Activated CD4-positive, alpha-beta memory T cell treated with anti-CD3 and anti-CD28 coated beads, Interleukin-2, amount 10 ng/mL, durations not matched to agents 7 days and 5 days (primary cell): ENCODE measurements around the gene TOX2. TPM values are rescaled to one million over a fixed set of nuclear protein-coding genes. Genes with fewer than 3 reads are reported as not detected.

Experiments
- CTCF ChIA-PET: fragments of 350-600 bp; sonication (Branson Sonifier 250); formaldehyde crosslinking; loops from one replicate; lab custom pipeline; 2021; ENCODE audit warnings: antibody characterized with exemption, inconsistent platforms; lab: Charles Lee
- POLR2A ChIA-PET: fragments of 350-600 bp; sonication (Branson Sonifier 250); formaldehyde crosslinking; loops from one replicate; lab custom pipeline; 2021; ENCODE audit warnings: antibody characterized with exemption; lab: Charles Lee
- DNase-seq: peaks from one replicate; pipeline ENCODE4 v3.0.0-alpha.2; 2020
- H3K27ac Mint-ChIP-seq: one replicate; pipeline ENCODE4 v1.8.0; 2021; ENCODE audit warnings: mild to moderate bottlenecking, mixed read lengths
- H3K27me3 Mint-ChIP-seq: one replicate; pipeline ENCODE4 v1.8.0; 2021; ENCODE audit warnings: mixed read lengths
- H3K36me3 Mint-ChIP-seq: one replicate; pipeline ENCODE4 v1.8.0; 2021; ENCODE audit warnings: low read depth, mixed read lengths
- H3K4me1 Mint-ChIP-seq: one replicate; pipeline ENCODE4 v1.8.0; 2021; ENCODE audit warnings: mixed read lengths
- H3K4me3 Mint-ChIP-seq: one replicate; pipeline ENCODE4 v1.8.0; 2021; ENCODE audit warnings: mild to moderate bottlenecking, mixed read lengths
- H3K9me3 Mint-ChIP-seq: one replicate; pipeline ENCODE4 v1.8.0; 2021; ENCODE audit warnings: mixed read lengths
- total RNA-seq, 2 experiments: library from RNA; stranded (reverse); gene quantifications; one replicate each; pipeline ENCODE4 v1.2.3, GENCODE V29; 2021

TOX2 gene
- total RNA-seq, 2 experiments from 2014 or later, result 4.4 to 4.6 TPM

DNA sequence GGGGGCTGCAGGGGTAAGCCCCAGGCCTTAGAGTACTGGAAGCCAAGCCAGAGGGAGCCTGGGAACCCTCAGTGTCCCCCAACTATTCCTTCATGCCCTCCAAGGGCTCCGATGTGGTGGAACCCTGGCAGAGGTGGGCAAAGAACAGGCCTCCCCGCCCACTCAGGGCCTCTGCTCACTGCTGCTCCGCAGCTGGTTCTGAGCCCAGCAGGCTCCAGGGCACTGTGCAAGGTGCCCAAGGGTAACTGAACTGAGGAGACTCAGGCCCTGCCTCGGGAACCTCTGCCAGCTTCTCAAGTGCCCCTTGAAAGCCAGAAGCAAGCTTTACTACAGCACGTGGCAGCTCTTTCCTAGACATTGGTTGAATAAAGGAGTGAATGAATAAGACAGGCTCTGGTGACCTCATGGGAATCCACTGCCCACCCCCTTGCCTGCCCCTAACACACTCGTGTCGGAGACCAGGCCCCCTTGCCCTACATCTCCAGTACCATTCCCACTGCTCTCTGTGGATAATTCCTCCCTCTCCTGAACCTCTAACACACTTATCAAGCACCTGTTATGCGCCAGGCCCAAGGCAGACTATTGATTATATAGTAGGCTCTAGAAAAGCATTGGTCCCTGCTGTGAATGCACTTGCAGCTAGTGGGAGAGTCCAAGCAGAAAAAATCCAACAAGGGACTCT lies 55.0 kb downstream of the TOX2 start:
- ChIA-PET CTCF (no interaction called here), POLR2A (no interaction called here)
- H3K27ac Mint-ChIP-seq, result no peak overlapping the region

DNA sequence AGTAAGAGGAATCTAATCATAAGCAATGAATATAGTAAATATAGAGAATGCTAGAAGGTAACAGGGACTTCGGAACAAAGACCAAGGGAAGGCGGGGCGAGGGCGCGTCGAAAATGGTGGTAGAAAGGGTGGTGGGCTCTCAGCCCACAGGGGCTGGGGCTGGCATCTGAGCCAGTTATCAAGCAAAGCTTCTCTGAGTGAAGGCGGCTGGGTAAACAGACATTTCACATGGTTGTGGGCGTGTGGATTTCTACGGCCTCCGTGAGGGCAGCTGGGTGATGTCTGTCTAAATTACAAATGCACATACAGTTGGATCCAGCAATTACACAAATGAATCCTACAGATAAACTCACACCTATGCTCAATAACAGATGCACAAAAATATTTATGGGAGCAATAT lies 56.6 kb downstream of the TOX2 start:
- Mint-ChIP-seq H3K27me3 (peaks cover 32% of the 10 kb centered on the region), H3K27ac (no peak overlapping the region), H3K4me1 (peaks cover 4% of the 10 kb centered on the region), H3K36me3 (peaks cover 7% of the 10 kb centered on the region), H3K9me3 (peaks cover 1% of the 10 kb centered on the region), H3K4me3 (no peak overlapping the region)
- no peak for DNase-seq
- CTCF ChIA-PET, result interaction anchor here (1.4 kb wide), 1 partner anchor 48 kb away, joined by 3 read pairs; no protein-coding TSS in a partner anchor
- POLR2A ChIA-PET, result interaction anchor here (0.9 to 1.0 kb wide), 2 partner anchors 11 to 131 kb away, joined by 3 read pairs; no protein-coding TSS in a partner anchor

More for the DNA sequence above, 55.0 kb downstream of the TOX2 start:
- no peaks in the 10 kb centered on the region for H3K9me3 Mint-ChIP-seq
- H3K27me3 Mint-ChIP-seq, result peaks cover 27% of the 10 kb centered on the region
- H3K4me3 Mint-ChIP-seq, result no peak overlapping the region
- DNase-seq, result no peak
- H3K36me3 Mint-ChIP-seq, result no peaks in the 10 kb centered on the region
- peaks cover 4% of the 10 kb centered on the region for H3K4me1 Mint-ChIP-seq

DNA sequence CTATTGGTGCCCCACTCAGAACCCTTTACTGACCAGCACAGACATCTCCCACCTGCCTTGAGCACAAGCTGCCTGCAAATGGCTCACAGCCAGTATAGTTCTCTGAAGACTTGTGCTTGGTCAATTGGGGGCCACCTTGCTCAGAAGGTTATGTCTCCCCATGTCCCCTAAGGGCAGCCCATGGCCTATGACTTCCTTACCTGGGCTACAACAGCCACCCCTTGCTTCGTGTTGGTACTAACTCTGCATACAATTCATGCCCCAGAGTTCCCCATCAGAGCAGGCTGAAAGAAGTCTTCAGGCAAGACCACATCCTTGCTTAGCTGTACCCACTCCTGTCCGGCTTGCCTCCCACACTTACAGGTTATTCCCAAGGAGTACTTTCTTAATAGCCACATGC lies 57.4 kb downstream of the TOX2 start:
- CTCF ChIA-PET, result interaction anchor here (1.4 kb wide), 1 partner anchor 48 kb away, joined by 3 read pairs; no protein-coding TSS in a partner anchor

DNA sequence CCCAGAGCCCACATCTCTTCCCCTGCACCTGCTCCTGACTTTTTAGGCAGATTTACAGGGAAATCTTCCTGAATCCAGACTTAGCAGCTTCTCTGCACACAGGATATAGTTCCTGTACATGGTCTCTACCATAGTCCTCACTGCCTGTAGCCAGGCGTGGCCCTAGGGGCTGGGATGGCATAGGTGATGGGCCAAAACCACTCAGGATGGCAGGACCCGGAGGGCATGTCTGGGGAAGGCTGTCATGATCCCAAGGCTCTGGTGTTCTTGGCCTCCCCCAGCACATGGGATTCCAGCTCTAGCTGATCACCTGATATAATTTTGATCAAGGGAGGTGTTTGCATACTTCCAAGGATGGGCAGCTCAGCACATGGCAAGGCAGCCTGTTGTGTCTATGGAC lies 58.0 kb downstream of the TOX2 start:
- POLR2A ChIA-PET, result no interaction called here
- H3K9me3 Mint-ChIP-seq, result peaks cover 3% of the 10 kb centered on the region
- H3K4me1 Mint-ChIP-seq, result peaks cover 4% of the 10 kb centered on the region
- DNase-seq, result no peak
- no peak overlapping the region for H3K27ac Mint-ChIP-seq
- H3K36me3 Mint-ChIP-seq, result peaks cover 7% of the 10 kb centered on the region
- no peak overlapping the region for H3K4me3 Mint-ChIP-seq
- CTCF ChIA-PET, result interaction anchor here (0.9 kb wide), 1 partner anchor 11 kb away, joined by 3 read pairs; no protein-coding TSS in a partner anchor
- H3K27me3 Mint-ChIP-seq, result peaks cover 36% of the 10 kb centered on the region

More for the DNA sequence above, 57.4 kb downstream of the TOX2 start:
- H3K27ac Mint-ChIP-seq, result no peak overlapping the region
- peaks cover 35% of the 10 kb centered on the region for H3K27me3 Mint-ChIP-seq
- peaks cover 4% of the 10 kb centered on the region for H3K4me1 Mint-ChIP-seq
- H3K4me3 Mint-ChIP-seq, result no peak overlapping the region
- no peak for DNase-seq
- POLR2A ChIA-PET, result interaction anchor here (0.9 to 1.0 kb wide), 2 partner anchors 12 to 131 kb away, joined by 3 read pairs; no protein-coding TSS in a partner anchor
- peaks cover 3% of the 10 kb centered on the region for H3K9me3 Mint-ChIP-seq
- H3K36me3 Mint-ChIP-seq, result peaks cover 7% of the 10 kb centered on the region

DNA sequence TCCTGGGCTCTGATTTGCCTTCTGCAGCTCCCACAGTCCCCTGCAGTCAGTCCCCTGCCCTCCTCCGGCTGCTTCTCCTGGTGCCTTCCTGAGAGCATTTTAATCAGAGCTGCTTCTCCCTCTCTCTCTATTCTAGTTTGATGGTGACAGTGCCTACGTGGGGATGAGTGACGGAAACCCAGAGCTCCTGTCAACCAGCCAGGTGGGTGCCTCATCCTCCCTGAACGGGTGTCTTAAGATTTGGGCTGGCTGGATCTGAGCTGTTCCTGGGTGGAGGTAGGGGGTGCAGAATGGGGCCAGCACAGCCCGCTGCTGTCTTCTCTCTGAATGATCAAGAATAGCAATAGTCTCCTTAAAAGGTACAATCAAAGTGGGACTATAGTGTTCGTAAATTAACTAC lies 58.6 kb downstream of the TOX2 start:
- CTCF ChIA-PET, result interaction anchor here (0.9 kb wide), 1 partner anchor 11 kb away, joined by 3 read pairs; no protein-coding TSS in a partner anchor
- POLR2A ChIA-PET, result no interaction called here
- H3K9me3 Mint-ChIP-seq, result peaks cover 3% of the 10 kb centered on the region
- H3K27me3 Mint-ChIP-seq, result peaks cover 41% of the 10 kb centered on the region
- no peak overlapping the region for H3K27ac Mint-ChIP-seq
- no peak overlapping the region for H3K4me3 Mint-ChIP-seq
- peaks cover 7% of the 10 kb centered on the region for H3K36me3 Mint-ChIP-seq
- DNase-seq, result no peak
- peaks cover 4% of the 10 kb centered on the region for H3K4me1 Mint-ChIP-seq

DNA sequence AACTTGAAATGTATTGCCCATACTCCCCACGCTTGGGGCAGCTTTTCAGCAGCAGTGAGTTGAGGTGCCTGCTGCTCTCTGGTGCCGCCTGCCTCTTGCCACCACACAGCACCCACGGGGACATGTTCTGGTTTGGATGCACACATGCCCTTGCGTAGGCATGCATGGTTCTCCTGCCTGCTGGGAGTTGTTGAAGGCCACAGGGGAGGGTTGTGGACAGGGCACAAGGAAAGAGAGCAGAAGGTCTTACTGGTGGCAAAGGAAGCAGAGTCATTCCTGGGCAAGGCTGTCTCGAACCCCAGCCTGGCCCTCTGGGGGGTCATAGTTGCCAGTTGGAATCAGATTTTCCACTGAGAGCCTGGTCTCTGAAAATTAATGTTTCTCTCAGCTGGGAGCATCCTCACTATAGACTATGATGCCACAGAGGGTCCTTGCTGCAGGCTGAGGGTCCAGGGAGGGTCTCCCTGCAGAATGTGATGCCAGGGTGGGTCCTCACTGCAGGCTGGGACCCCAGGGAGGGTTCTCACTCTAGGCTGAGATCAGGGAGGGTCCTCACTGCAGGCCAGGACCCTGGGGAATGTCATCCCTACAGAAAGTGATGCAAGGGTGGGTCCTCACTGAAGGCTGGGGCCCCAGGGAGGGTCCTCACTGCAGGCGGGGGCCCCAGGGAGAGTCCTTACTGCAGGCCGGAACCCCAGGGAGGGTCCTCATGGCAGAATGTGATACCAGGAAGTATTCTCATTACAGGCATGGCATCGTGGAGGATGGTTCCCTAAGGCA lies 59.2 kb downstream of the TOX2 start:
- DNase-seq, result no peak
- ChIA-PET POLR2A (no interaction called here), CTCF (interaction anchor here (0.9 kb wide), 1 partner anchor 10 kb away, joined by 3 read pairs; no protein-coding TSS in a partner anchor)
- peaks cover 7% of the 10 kb centered on the region for H3K36me3 Mint-ChIP-seq
- H3K9me3 Mint-ChIP-seq, result peaks cover 3% of the 10 kb centered on the region
- H3K27ac Mint-ChIP-seq, result no peak overlapping the region
- H3K4me3 Mint-ChIP-seq, result no peak overlapping the region
- H3K27me3 Mint-ChIP-seq, result peaks cover 43% of the 10 kb centered on the region
- peaks cover 4% of the 10 kb centered on the region for H3K4me1 Mint-ChIP-seq

DNA sequence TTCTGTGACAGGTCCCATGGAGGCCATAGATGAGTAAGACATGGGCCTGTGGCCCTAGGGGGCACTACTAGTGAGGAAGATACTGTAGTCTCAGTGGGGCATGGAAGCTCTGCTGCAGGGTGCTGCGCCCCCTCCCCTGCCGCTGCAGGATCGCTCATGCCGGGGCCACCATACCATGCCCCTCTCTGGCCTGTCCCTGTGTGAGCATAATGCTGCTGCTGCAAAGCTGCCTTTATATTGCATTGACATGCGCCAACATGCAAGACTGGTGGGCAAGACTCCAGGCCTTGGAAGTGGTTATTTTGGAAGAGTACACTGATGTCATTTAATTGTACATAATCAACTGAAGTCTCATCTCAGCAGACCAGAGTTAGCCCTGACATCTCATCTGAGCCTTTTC lies 60.0 kb downstream of the TOX2 start:
- peaks cover 7% of the 10 kb centered on the region for H3K36me3 Mint-ChIP-seq
- H3K4me3 Mint-ChIP-seq, result no peak overlapping the region
- H3K9me3 Mint-ChIP-seq, result peaks cover 3% of the 10 kb centered on the region
- H3K27ac Mint-ChIP-seq, result no peak overlapping the region
- peaks cover 48% of the 10 kb centered on the region for H3K27me3 Mint-ChIP-seq
- DNase-seq, result no peak
- H3K4me1 Mint-ChIP-seq, result peaks cover 4% of the 10 kb centered on the region
- POLR2A ChIA-PET, result no interaction called here
- CTCF ChIA-PET, result no interaction called here

DNA sequence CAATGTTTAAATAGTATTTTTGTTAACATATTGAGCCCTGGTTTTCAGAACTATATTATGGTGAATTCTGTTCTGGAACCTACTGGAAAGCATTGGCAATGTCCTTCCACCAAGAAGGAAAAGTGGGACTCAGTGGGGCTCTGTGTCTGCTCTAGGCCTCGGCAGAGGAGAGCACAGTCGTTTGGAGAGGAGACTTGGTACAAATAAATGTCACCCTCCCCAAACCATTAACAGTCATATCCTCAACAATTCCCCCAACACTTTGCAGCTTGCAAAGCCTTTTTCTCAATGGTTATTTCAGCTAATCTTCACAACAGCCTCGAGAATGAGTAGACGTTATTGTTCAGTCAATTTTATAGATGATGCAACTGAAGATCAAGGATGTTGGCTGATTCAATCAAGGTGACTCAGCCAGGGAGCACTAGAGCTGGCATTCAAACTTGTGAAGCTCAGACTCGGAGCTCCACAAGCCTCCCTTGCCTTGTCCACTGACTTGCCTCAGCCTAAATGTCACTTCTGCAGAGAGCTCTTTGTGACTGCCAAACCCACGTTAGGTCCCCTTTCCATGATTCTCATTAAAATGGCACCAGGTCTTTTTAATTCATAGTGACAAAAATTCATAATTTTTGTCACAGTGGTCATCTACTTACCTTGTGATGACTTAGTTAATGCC lies 60.6 kb downstream of the TOX2 start:
- Mint-ChIP-seq H3K4me1 (peaks cover 4% of the 10 kb centered on the region), H3K9me3 (peaks cover 3% of the 10 kb centered on the region), H3K4me3 (no peak overlapping the region), H3K27ac (no peak overlapping the region), H3K27me3 (peaks cover 49% of the 10 kb centered on the region), H3K36me3 (peaks cover 7% of the 10 kb centered on the region)
- no peak for DNase-seq
- ChIA-PET POLR2A (no interaction called here), CTCF (no interaction called here)

DNA sequence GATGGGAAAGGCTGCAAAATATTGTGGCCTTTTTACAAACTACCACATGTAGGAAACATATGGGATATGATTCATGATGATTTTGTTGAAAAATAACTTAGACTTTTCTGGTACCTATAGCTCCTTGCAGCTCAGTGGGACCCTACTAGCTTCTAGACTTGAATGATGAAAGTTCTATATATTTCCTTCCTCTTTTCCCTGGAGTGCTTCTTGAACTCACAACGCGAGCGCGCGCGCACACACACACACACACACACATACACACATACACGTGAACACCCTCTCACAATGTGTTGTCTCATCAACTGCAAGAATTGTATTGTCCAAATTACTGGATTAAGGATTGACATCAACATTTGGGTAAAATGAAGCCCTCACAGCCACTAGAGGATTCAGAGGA lies 61.9 kb downstream of the TOX2 start:
- ChIA-PET POLR2A (interaction anchor here (1.4 kb wide), 1 partner anchor 53 kb away, joined by 3 read pairs; no protein-coding TSS in a partner anchor), CTCF (no interaction called here)
- peaks cover 7% of the 10 kb centered on the region for H3K36me3 Mint-ChIP-seq
- no peak overlapping the region for H3K4me3 Mint-ChIP-seq
- H3K27ac Mint-ChIP-seq, result no peak overlapping the region
- DNase-seq, result no peak
- peaks cover 3% of the 10 kb centered on the region for H3K9me3 Mint-ChIP-seq
- peaks cover 4% of the 10 kb centered on the region for H3K4me1 Mint-ChIP-seq
- H3K27me3 Mint-ChIP-seq, result peaks cover 41% of the 10 kb centered on the region

DNA sequence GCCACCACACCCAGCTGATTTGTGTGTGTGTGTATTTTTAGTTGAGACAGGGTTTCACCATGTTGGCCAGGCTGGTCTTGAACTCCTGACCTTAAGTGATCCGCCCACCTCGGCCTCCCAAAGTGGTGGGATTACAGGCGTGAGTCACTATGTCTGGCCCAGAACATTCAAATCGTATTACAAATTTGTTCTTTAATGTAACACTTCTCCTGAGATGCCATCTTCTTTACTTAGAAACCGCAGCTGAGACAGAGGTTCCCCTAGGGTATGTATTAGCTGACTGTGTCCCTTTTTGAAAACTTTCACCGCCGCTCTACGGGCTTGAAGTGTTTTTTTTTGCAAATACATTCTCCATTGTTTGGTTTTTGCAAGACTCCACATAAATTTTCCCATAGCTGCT lies 62.6 kb downstream of the TOX2 start:
- H3K4me1 Mint-ChIP-seq, result peaks cover 4% of the 10 kb centered on the region
- no peak overlapping the region for H3K4me3 Mint-ChIP-seq
- H3K36me3 Mint-ChIP-seq, result peaks cover 7% of the 10 kb centered on the region
- no peak for DNase-seq
- H3K27ac Mint-ChIP-seq, result no peak overlapping the region
- POLR2A ChIA-PET, result interaction anchor here (1.0 to 1.4 kb wide), 2 partner anchors 52 to 92 kb away, joined by 3 read pairs; no protein-coding TSS in a partner anchor
- H3K27me3 Mint-ChIP-seq, result peaks cover 45% of the 10 kb centered on the region
- CTCF ChIA-PET, result interaction anchor here (0.7 kb wide), 1 partner anchor 12 kb away, joined by 3 read pairs; no protein-coding TSS in a partner anchor
- peaks cover 3% of the 10 kb centered on the region for H3K9me3 Mint-ChIP-seq

DNA sequence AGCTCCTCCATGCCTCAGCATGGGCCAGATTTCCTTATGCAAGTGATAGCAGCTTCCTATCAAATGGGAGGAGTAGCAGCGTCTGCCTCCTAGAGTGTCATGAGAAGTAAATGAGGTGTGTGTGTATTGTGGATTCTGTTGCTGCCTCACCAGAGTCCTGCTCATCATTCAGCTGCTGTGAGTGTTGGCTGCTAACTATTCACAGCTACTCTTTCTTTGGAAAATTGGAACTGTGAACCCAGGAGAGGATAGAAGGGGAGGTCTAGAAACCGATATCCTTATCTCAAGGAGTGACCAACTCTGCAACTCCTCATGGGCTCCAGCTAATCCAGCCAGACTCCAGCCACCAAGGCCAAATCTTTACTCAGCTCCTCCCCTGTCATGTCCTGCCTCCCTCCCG lies 63.3 kb downstream of the TOX2 start:
- peaks cover 48% of the 10 kb centered on the region for H3K27me3 Mint-ChIP-seq
- ChIA-PET CTCF (interaction anchor here (1.3 kb wide), 1 partner anchor 36 kb away, joined by 4 read pairs; no protein-coding TSS in a partner anchor), POLR2A (interaction anchor here (1.0 to 1.4 kb wide), 2 partner anchors 52 to 91 kb away, joined by 3 read pairs; no protein-coding TSS in a partner anchor)
- peaks cover 4% of the 10 kb centered on the region for H3K4me1 Mint-ChIP-seq
- H3K4me3 Mint-ChIP-seq, result no peak overlapping the region
- H3K27ac Mint-ChIP-seq, result no peak overlapping the region
- H3K9me3 Mint-ChIP-seq, result peaks cover 3% of the 10 kb centered on the region
- no peak for DNase-seq
- peaks cover 7% of the 10 kb centered on the region for H3K36me3 Mint-ChIP-seq

DNA sequence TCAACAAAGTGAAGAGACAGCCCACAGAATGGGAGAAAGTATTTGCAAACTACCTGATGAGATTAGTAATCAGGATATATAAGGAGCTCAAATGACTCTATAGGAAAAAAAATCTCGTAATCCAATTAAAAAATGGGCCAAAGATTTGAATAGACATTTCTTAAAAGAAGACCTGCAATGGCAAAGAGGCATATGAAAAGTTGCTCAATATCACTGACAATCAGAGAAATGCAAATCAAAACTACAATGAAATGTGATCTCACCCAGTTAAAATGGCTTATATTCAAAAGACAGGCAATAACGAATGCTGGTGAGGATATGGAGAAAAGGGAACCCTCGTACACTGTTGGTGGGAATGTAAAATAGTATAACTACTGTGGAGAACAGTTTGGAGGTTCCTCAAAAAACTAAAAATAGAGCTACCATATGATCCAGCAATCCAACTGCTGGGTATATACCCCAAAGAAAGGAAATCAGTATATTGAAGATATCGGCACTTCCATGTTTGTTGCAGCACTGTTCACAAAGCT lies 65.0 kb downstream of the TOX2 start:
- H3K36me3 Mint-ChIP-seq, result peaks cover 7% of the 10 kb centered on the region
- no peak overlapping the region for H3K27ac Mint-ChIP-seq
- H3K4me3 Mint-ChIP-seq, result no peak overlapping the region
- DNase-seq, result no peak
- peaks cover 47% of the 10 kb centered on the region for H3K27me3 Mint-ChIP-seq
- peaks cover 3% of the 10 kb centered on the region for H3K9me3 Mint-ChIP-seq
- H3K4me1 Mint-ChIP-seq, result peaks cover 4% of the 10 kb centered on the region
- POLR2A ChIA-PET, result no interaction called here
- CTCF ChIA-PET, result interaction anchor here (1.2 kb wide), 1 partner anchor 16 kb away, joined by 3 read pairs; no protein-coding TSS in a partner anchor
